ENCODE results near the gene SNX8.

GRCh38 chr7:2254429-2255144, 59.7 kb downstream of the SNX8 start:
- TF ChIP-seq CTCF (IDR thresholded peaks at IDR 0.05; ENCODE audit: control extremely low read depth in 1 of 3, insufficient read depth in 1 of 3, low read depth in 1 of 3, low read length in 3 of 3) (no peak), CBX8 (IDR thresholded peaks at IDR 0.05; ENCODE audit: borderline replicate concordance, low read depth, low read length) (no peak), POLR2AphosphoS5 (IDR thresholded peaks at IDR 0.05; ENCODE audit: low read depth, low read length) (no peak), JUND (IDR thresholded peaks at IDR 0.05; ENCODE audit: low read length) (no peak), POLR2A (IDR thresholded peaks at IDR 0.05; ENCODE audit: control extremely low read depth in 1 of 2, low read depth in 2 of 2, low read length in 2 of 2) (no peak), RAD21 (IDR thresholded peaks at IDR 0.05 in 1 of 2, conservative IDR thresholded peaks at IDR 0.05 in 1 of 2; ENCODE audit: low read depth in 2 of 2, low read length in 2 of 2) (no peak), KDM1A (IDR thresholded peaks at IDR 0.05; ENCODE audit: borderline replicate concordance, low read length) (no peak), CEBPB (IDR thresholded peaks at IDR 0.05; ENCODE audit: low read depth, low read length) (no peak), HDAC2 (IDR thresholded peaks at IDR 0.05; ENCODE audit: borderline replicate concordance in 1 of 2, low read depth in 2 of 2, low read length in 2 of 2) (no peak), EP300 (IDR thresholded peaks at IDR 0.05; ENCODE audit: borderline replicate concordance in 1 of 2, low read depth in 2 of 2, low read length in 2 of 2) (no peak), CREB1 (IDR thresholded peaks at IDR 0.05) (no peak), SP1 (IDR thresholded peaks at IDR 0.05; ENCODE audit: low read depth, low read length) (no peak)
